ENCODE data around the gene RAD51B.

DNA sequence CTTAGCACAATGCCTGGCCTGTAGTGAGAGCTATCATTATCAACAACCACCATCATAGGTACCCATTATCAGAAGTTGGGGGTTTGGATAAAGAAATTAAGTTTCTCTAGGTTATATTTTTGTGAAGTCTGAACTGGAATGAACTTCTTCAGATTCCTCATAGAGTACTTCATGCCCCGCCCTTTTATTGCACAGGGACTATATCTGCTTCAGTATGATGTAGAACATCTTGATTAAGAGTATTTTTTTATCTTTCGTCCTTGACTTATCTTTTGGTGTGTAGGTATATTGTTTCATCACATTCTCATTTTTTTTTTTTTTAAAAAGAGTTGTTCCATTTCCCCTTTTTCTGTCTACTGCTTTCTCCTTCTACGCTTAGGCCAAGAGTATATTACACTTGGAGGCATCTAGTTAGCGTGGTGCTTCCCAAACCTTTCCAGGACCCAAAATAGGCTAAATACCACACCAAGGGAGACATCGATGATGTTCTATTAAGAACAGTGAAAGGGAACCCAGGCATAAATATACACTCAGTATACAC, 505.8 kb downstream of the RAD51B start:
- TF ChIP-seq, protein P1, sequence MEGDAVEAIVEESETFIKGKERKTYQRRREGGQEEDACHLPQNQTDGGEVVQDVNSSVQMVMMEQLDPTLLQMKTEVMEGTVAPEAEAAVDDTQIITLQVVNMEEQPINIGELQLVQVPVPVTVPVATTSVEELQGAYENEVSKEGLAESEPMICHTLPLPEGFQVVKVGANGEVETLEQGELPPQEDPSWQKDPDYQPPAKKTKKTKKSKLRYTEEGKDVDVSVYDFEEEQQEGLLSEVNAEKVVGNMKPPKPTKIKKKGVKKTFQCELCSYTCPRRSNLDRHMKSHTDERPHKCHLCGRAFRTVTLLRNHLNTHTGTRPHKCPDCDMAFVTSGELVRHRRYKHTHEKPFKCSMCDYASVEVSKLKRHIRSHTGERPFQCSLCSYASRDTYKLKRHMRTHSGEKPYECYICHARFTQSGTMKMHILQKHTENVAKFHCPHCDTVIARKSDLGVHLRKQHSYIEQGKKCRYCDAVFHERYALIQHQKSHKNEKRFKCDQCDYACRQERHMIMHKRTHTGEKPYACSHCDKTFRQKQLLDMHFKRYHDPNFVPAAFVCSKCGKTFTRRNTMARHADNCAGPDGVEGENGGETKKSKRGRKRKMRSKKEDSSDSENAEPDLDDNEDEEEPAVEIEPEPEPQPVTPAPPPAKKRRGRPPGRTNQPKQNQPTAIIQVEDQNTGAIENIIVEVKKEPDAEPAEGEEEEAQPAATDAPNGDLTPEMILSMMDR (tag by site-specific recombination; IDR thresholded peaks at IDR 0.05) = no peak
- TF ChIP-seq YY1 (tag by site-specific recombination; IDR thresholded peaks at IDR 0.05) (no peak), ZSCAN30 (tag by site-specific recombination; IDR thresholded peaks at IDR 0.05) (no peak), ZNF391 (tag by site-specific recombination; IDR thresholded peaks at IDR 0.05; ENCODE audit: borderline replicate concordance, low read depth) (no peak), ZSCAN4 (tag by site-specific recombination; IDR thresholded peaks at IDR 0.05) (no peak), EGR2 (tag by site-specific recombination; IDR thresholded peaks at IDR 0.05; ENCODE audit: low read depth) (no peak), ZNF707 (tag by site-specific recombination; IDR thresholded peaks at IDR 0.05) (no peak), ZBTB20 (tag by site-specific recombination; IDR thresholded peaks at IDR 0.05) (no peak), REST (tag by site-specific recombination; IDR thresholded peaks at IDR 0.05) (no peak), TCF7L2 (IDR thresholded peaks at IDR 0.05; ENCODE audit: borderline replicate concordance, low read depth, low read length) (no peak)
- TF ChIP-seq, protein P2, sequence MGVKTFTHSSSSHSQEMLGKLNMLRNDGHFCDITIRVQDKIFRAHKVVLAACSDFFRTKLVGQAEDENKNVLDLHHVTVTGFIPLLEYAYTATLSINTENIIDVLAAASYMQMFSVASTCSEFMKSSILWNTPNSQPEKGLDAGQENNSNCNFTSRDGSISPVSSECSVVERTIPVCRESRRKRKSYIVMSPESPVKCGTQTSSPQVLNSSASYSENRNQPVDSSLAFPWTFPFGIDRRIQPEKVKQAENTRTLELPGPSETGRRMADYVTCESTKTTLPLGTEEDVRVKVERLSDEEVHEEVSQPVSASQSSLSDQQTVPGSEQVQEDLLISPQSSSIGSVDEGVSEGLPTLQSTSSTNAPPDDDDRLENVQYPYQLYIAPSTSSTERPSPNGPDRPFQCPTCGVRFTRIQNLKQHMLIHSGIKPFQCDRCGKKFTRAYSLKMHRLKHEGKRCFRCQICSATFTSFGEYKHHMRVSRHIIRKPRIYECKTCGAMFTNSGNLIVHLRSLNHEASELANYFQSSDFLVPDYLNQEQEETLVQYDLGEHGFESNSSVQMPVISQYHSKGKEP (tag by site-specific recombination; IDR thresholded peaks at IDR 0.05) = no peak

All from HEK293 (cell line).